HG03469 (cell line): Measurements from ENCODE around the gene RALGPS2.
A peak's percentile ranks its signal among the peaks of the same experiment; 100 is the strongest.

Experiments
- ATAC-seq: cut with Tn5 transposase; IDR thresholded peaks from one replicate; pipeline ENCODE4 v1.9.1; 2021; ENCODE audit warnings: mild to moderate bottlenecking, moderate library complexity, moderate number of reproducible peaks; ENCODE audit not compliant: unreplicated experiment

RALGPS2 gene

GRCh38 chr1:178912597-178912996, 187.6 kb downstream of the RALGPS2 start:
- ATAC-seq, result no peak

- ATAC-seq, result no peak
Observed at GRCh38 chr1:178916448-178917174, 191.6 kb downstream of the RALGPS2 start.

GRCh38 chr1:178918308-178918707, 193.3 kb downstream of the RALGPS2 start:
- no peak for ATAC-seq

- ATAC-seq, result no peak
Observed at GRCh38 chr1:178918955-178919354, 193.9 kb downstream of the RALGPS2 start.

GRCh38 chr1:178919581-178919980, 194.5 kb downstream of the RALGPS2 start:
- ATAC-seq, result no peak

- ATAC-seq, result peak; percentile 62
Observed at GRCh38 chr1:178921499-178921898, 196.5 kb downstream of the RALGPS2 start.

- no peak for ATAC-seq
Observed at GRCh38 chr1:178923512-178923911, 198.5 kb downstream of the RALGPS2 start.

- ATAC-seq, result peak; percentile 40
Observed at GRCh38 chr1:178926046-178926445, 201.0 kb downstream of the RALGPS2 start.

- ATAC-seq, result no peak
Observed at GRCh38 chr1:178927003-178927402, 202.0 kb downstream of the RALGPS2 start.

GRCh38 chr1:178928041-178928440, 203.0 kb downstream of the RALGPS2 start:
- no peak for ATAC-seq

GRCh38 chr1:178928976-178929375, 203.9 kb downstream of the RALGPS2 start:
- ATAC-seq, result no peak

- ATAC-seq, result no peak
Observed at GRCh38 chr1:178931858-178932551, 207.0 kb downstream of the RALGPS2 start.

GRCh38 chr1:178932552-178932906, 207.5 kb downstream of the RALGPS2 start:
- no peak for ATAC-seq

GRCh38 chr1:178933105-178933561, 208.1 kb downstream of the RALGPS2 start:
- no peak for ATAC-seq

GRCh38 chr1:178933709-178934490, 208.9 kb downstream of the RALGPS2 start:
- ATAC-seq, result peak; percentile 46

GRCh38 chr1:178934546-178934945, 209.5 kb downstream of the RALGPS2 start:
- peak; percentile 11 for ATAC-seq

- ATAC-seq, result no peak
Observed at GRCh38 chr1:178935610-178936009, 210.6 kb downstream of the RALGPS2 start.

- no peak for ATAC-seq
Observed at GRCh38 chr1:178937695-178938094, 212.7 kb downstream of the RALGPS2 start.

- ATAC-seq, result no peak
Observed at GRCh38 chr1:178938101-178938958, 213.3 kb downstream of the RALGPS2 start.

- no peak for ATAC-seq
Observed at GRCh38 chr1:178938959-178939317, 213.9 kb downstream of the RALGPS2 start.
